Activated T-cell treated with anti-CD3 and anti-CD28 coated beads, Interleukin-2, amount 50 U/mL, for 24 hours (primary cell): ENCODE measurements around the gene PNPLA5.
A peak's percentile ranks its signal among the peaks of the same experiment; 100 is the strongest.

ENCODE experiments used
- DNase-seq: peaks from one replicate; pipeline ENCODE4 v3.0.0-alpha.2; 2020
- H3K27ac Mint-ChIP-seq: 2 replicates; pipeline ENCODE4 v1.8.0; 2020; ENCODE audit warnings: mild to moderate bottlenecking, mixed read lengths
- H3K27me3 Mint-ChIP-seq: 2 replicates; pipeline ENCODE4 v1.8.0; 2020; ENCODE audit warnings: mixed read lengths
- H3K36me3 Mint-ChIP-seq: 2 replicates; pipeline ENCODE4 v1.8.0; 2020; ENCODE audit warnings: low read depth, mixed read lengths
- H3K4me1 Mint-ChIP-seq: 2 replicates; pipeline ENCODE4 v1.8.0; 2020; ENCODE audit warnings: low read depth, mixed read lengths
- H3K4me3 Mint-ChIP-seq: 2 replicates; pipeline ENCODE4 v1.8.0; 2020; ENCODE audit warnings: mild to moderate bottlenecking, moderate library complexity, mixed read lengths
- H3K9me3 Mint-ChIP-seq: 2 replicates; pipeline ENCODE4 v1.8.0; 2020; ENCODE audit warnings: mixed read lengths

The PNPLA5 gene

GRCh38 chr22:43891360-43892182, at the start of gene PNPLA5:
Gene PNPLA5, minus strand, starts transcription at chr22:43892013. Its CDS starts 133 bp downstream, at chr22:43891880.
- Mint-ChIP-seq H3K27ac (no peak within 1 kb of the TSS), H3K4me1 (peaks cover 3% of the 10 kb centered on the region), H3K36me3 (no peaks in the 10 kb centered on the region), H3K27me3 (peaks cover 66% of the 10 kb centered on the region), H3K9me3 (no peaks in the 10 kb centered on the region), H3K4me3 (no peak within 1 kb of the TSS)
- peak; percentile 51 for DNase-seq

GRCh38 chr22:43941449-43941848, 49.6 kb upstream of the PNPLA5 start:
- peaks cover 29% of the 10 kb centered on the region for H3K27me3 Mint-ChIP-seq

GRCh38 chr22:43931771-43932170, 40.0 kb upstream of the PNPLA5 start:
- no peak for DNase-seq
- Mint-ChIP-seq H3K9me3 (no peaks in the 10 kb centered on the region), H3K4me3 (no peak overlapping the region), H3K27me3 (peaks cover 14% of the 10 kb centered on the region), H3K36me3 (no peaks in the 10 kb centered on the region), H3K4me1 (no peaks in the 10 kb centered on the region), H3K27ac (no peak overlapping the region)

More at GRCh38 chr22:43941449-43941848, 49.6 kb upstream of the PNPLA5 start:
- DNase-seq, result no peak
- Mint-ChIP-seq H3K4me3 (no peak overlapping the region), H3K36me3 (no peaks in the 10 kb centered on the region), H3K9me3 (no peaks in the 10 kb centered on the region), H3K27ac (no peak overlapping the region), H3K4me1 (no peaks in the 10 kb centered on the region)

- Mint-ChIP-seq H3K27ac (no peak overlapping the region), H3K4me3 (no peak overlapping the region), H3K27me3 (peaks cover 17% of the 10 kb centered on the region), H3K36me3 (no peaks in the 10 kb centered on the region), H3K9me3 (no peaks in the 10 kb centered on the region), H3K4me1 (peaks cover 5% of the 10 kb centered on the region)
- no peak for DNase-seq
Measured at GRCh38 chr22:43928908-43929307, 37.1 kb upstream of the PNPLA5 start.

GRCh38 chr22:43928468-43928867, 36.7 kb upstream of the PNPLA5 start:
- H3K4me1 Mint-ChIP-seq, result peaks cover 5% of the 10 kb centered on the region
- H3K4me3 Mint-ChIP-seq, result no peak overlapping the region
- no peaks in the 10 kb centered on the region for H3K9me3 Mint-ChIP-seq
- H3K27ac Mint-ChIP-seq, result no peak overlapping the region
- peaks cover 15% of the 10 kb centered on the region for H3K27me3 Mint-ChIP-seq
- DNase-seq, result no peak
- H3K36me3 Mint-ChIP-seq, result no peaks in the 10 kb centered on the region

GRCh38 chr22:43926349-43926710, 34.5 kb upstream of the PNPLA5 start:
- H3K4me3 Mint-ChIP-seq, result no peak overlapping the region

GRCh38 chr22:43925433-43926348, 33.9 kb upstream of the PNPLA5 start:
- Mint-ChIP-seq H3K36me3 (no peaks in the 10 kb centered on the region), H3K4me1 (peaks cover 8% of the 10 kb centered on the region), H3K27me3 (peaks cover 33% of the 10 kb centered on the region), H3K27ac (no peak overlapping the region), H3K4me3 (no peak overlapping the region), H3K9me3 (no peaks in the 10 kb centered on the region)
- DNase-seq, result no peak

More at GRCh38 chr22:43926349-43926710, 34.5 kb upstream of the PNPLA5 start:
- Mint-ChIP-seq H3K27ac (no peak overlapping the region), H3K9me3 (no peaks in the 10 kb centered on the region), H3K27me3 (peaks cover 26% of the 10 kb centered on the region), H3K4me1 (peaks cover 8% of the 10 kb centered on the region), H3K36me3 (no peaks in the 10 kb centered on the region)
- DNase-seq, result no peak

GRCh38 chr22:43924877-43925276, 33.1 kb upstream of the PNPLA5 start:
- Mint-ChIP-seq H3K36me3 (no peaks in the 10 kb centered on the region), H3K27me3 (peaks cover 34% of the 10 kb centered on the region), H3K4me1 (peaks cover 8% of the 10 kb centered on the region), H3K27ac (no peak overlapping the region), H3K9me3 (no peaks in the 10 kb centered on the region), H3K4me3 (peak overlapping the region; percentile 56)
- no peak for DNase-seq

GRCh38 chr22:43923631-43924464, 32.0 kb upstream of the PNPLA5 start, which contains the start of gene PNPLA3:
Gene PNPLA3, plus strand, starts transcription at chr22:43923805. Its CDS starts 107 bp downstream, at chr22:43923912.
- peak; percentile 86 for DNase-seq
- Mint-ChIP-seq H3K9me3 (no peaks in the 10 kb centered on the region), H3K27me3 (peaks cover 42% of the 10 kb centered on the region), H3K36me3 (no peaks in the 10 kb centered on the region), H3K4me1 (peaks cover 8% of the 10 kb centered on the region), H3K4me3 (peak within 1 kb of the TSS; percentile 67), H3K27ac (peak within 1 kb of the TSS; percentile 20)

- H3K9me3 Mint-ChIP-seq, result no peaks in the 10 kb centered on the region
- peaks cover 49% of the 10 kb centered on the region for H3K27me3 Mint-ChIP-seq
- no peaks in the 10 kb centered on the region for H3K36me3 Mint-ChIP-seq
- peaks cover 8% of the 10 kb centered on the region for H3K4me1 Mint-ChIP-seq
- no peak for DNase-seq
- H3K4me3 Mint-ChIP-seq, result peak overlapping the region; percentile 63
- H3K27ac Mint-ChIP-seq, result peak overlapping the region; percentile 20
Measured at GRCh38 chr22:43923191-43923590, 31.4 kb upstream of the PNPLA5 start.

- Mint-ChIP-seq H3K4me3 (no peak overlapping the region), H3K27me3 (peaks cover 58% of the 10 kb centered on the region), H3K4me1 (peaks cover 8% of the 10 kb centered on the region), H3K27ac (no peak overlapping the region), H3K9me3 (no peaks in the 10 kb centered on the region), H3K36me3 (no peaks in the 10 kb centered on the region)
- no peak for DNase-seq
Measured at GRCh38 chr22:43922123-43922522, 30.3 kb upstream of the PNPLA5 start.

GRCh38 chr22:43921370-43921769, 29.6 kb upstream of the PNPLA5 start:
- Mint-ChIP-seq H3K27ac (no peak overlapping the region), H3K9me3 (no peaks in the 10 kb centered on the region), H3K4me1 (peaks cover 8% of the 10 kb centered on the region), H3K27me3 (peaks cover 62% of the 10 kb centered on the region), H3K36me3 (no peaks in the 10 kb centered on the region), H3K4me3 (no peak overlapping the region)
- no peak for DNase-seq

GRCh38 chr22:43919106-43919973, 27.5 kb upstream of the PNPLA5 start:
- no peak overlapping the region for H3K27ac Mint-ChIP-seq
- peaks cover 57% of the 10 kb centered on the region for H3K27me3 Mint-ChIP-seq
- H3K36me3 Mint-ChIP-seq, result no peaks in the 10 kb centered on the region
- DNase-seq, result no peak
- H3K4me1 Mint-ChIP-seq, result peaks cover 3% of the 10 kb centered on the region
- H3K4me3 Mint-ChIP-seq, result no peak overlapping the region
- no peaks in the 10 kb centered on the region for H3K9me3 Mint-ChIP-seq
